Activated CD8-positive, alpha-beta T cell treated with anti-CD3 and anti-CD28 coated beads for 36 hours (primary cell): Measurements from ENCODE around the gene FADD. TPM values are rescaled to one million over a fixed set of nuclear protein-coding genes. Genes with fewer than 3 reads are reported as not detected.
"Not testable (repeated sequence)": the region's sequence is repeated elsewhere in the genome, so short reads cannot be mapped to it uniquely, and the experiment has no call there.

Experiments
- ATAC-seq: fragments of 200-7000 bp; cut with Tn5 transposase; one replicate; pipeline ENCODE4 v1.10.0; 2021; ENCODE audit warnings: mild to moderate bottlenecking, moderate library complexity
- CTCF ChIA-PET: fragments of 350-600 bp; sonication (Branson Sonifier 250); formaldehyde crosslinking; loops from one replicate; lab custom pipeline; 2021; ENCODE audit warnings: antibody characterized with exemption; lab: Charles Lee
- POLR2A ChIA-PET: fragments of 350-600 bp; sonication (Branson Sonifier 250); formaldehyde crosslinking; loops from one replicate; lab custom pipeline; 2021; ENCODE audit warnings: antibody characterized with exemption; lab: Charles Lee
- DNase-seq: peaks from one replicate; pipeline ENCODE4 v3.0.0-alpha.2; 2020
- H3K27ac Mint-ChIP-seq: one replicate; pipeline ENCODE4 v1.8.0; 2021; ENCODE audit warnings: mild to moderate bottlenecking, mixed read lengths
- H3K27me3 Mint-ChIP-seq: one replicate; pipeline ENCODE4 v1.8.0; 2021; ENCODE audit warnings: mixed read lengths
- H3K36me3 Mint-ChIP-seq: one replicate; pipeline ENCODE4 v1.8.0; 2021; ENCODE audit warnings: low read depth, mixed read lengths
- H3K4me1 Mint-ChIP-seq: one replicate; pipeline ENCODE4 v1.8.0; 2021; ENCODE audit warnings: low read depth, mixed read lengths
- H3K4me3 Mint-ChIP-seq: one replicate; pipeline ENCODE4 v1.8.0; 2021; ENCODE audit warnings: mild to moderate bottlenecking, moderate library complexity, mixed read lengths
- H3K9me3 Mint-ChIP-seq: one replicate; pipeline ENCODE4 v1.8.0; 2021; ENCODE audit warnings: mixed read lengths
- intact Hi-C: fragments of 100-400 bp; cut with micrococcal nuclease; formaldehyde crosslinking; loops from one replicate; pipeline ENCODE4 v1.10.0; 2022
- total RNA-seq, 2 experiments: library from RNA; stranded (reverse); gene quantifications; one replicate each; pipeline ENCODE4 v1.2.3, GENCODE V29; 2021
- TF ChIP-seq, protein P1 (sequence below): fragments of 200-600 bp; IDR thresholded peaks from one replicate; pipeline ENCODE4 v1.8.0; 2022; ENCODE audit warnings: antibody characterized with exemption, mild to moderate bottlenecking

FADD gene
- total RNA-seq, 2 experiments from 2014 or later = 27.6 to 29.6 TPM

DNA sequence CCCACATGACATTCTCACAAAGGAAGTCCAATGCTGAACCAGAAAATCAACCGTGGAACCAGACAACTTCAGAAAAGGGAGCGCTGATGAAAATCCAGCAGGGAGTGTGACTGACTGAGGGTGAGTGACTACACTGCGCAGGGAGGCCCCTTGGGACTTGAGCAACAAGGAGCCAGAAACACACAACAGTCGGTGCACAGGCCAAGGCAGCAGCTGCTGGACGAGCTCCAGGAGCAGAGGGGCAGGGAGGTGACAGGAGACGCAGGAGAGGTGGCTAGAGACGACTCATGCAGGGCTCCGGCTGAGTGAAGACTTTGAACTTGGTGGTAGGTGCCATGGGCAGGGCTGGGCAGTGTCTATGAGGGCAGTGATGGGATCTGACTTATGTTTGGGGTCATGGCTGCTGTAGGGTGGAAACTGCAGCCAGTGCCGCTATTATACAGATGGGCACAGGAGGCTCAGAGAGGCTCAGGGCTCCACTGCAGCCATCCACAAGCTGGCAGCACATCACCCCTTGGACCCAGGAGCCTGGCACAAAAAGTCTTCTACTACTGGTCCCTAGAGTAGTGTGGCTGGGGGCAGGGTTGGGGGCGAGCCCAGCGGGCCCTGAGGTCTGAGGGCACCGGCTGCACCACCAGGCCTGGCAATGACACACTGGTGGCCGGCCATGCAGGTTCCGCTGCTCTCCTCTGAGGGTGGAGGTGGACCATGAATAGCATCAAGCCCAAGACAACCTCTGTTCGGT, 10.3 kb upstream of the FADD start:
- no peaks in the 10 kb centered on the region for H3K4me1 Mint-ChIP-seq
- intact Hi-C loops = loop anchor here (5.0 to 10.0 kb wide), 2 partner anchors 276 to 508 kb away; no protein-coding TSS in a partner anchor
- no peaks in the 10 kb centered on the region for H3K36me3 Mint-ChIP-seq
- peaks cover 3% of the 10 kb centered on the region for H3K27me3 Mint-ChIP-seq
- no peak overlapping the region for H3K4me3 Mint-ChIP-seq
- CTCF ChIA-PET = interaction anchor here (1.0 to 1.6 kb wide), 3 partner anchors 12 to 285 kb away, joined by 4 to 9 read pairs (median 5); no protein-coding TSS in a partner anchor
- H3K9me3 Mint-ChIP-seq = no peaks in the 10 kb centered on the region
- no peak for ATAC-seq
- H3K27ac Mint-ChIP-seq = no peak overlapping the region
- no peak for DNase-seq
- POLR2A ChIA-PET = no interaction called here
- TF ChIP-seq, protein P1, sequence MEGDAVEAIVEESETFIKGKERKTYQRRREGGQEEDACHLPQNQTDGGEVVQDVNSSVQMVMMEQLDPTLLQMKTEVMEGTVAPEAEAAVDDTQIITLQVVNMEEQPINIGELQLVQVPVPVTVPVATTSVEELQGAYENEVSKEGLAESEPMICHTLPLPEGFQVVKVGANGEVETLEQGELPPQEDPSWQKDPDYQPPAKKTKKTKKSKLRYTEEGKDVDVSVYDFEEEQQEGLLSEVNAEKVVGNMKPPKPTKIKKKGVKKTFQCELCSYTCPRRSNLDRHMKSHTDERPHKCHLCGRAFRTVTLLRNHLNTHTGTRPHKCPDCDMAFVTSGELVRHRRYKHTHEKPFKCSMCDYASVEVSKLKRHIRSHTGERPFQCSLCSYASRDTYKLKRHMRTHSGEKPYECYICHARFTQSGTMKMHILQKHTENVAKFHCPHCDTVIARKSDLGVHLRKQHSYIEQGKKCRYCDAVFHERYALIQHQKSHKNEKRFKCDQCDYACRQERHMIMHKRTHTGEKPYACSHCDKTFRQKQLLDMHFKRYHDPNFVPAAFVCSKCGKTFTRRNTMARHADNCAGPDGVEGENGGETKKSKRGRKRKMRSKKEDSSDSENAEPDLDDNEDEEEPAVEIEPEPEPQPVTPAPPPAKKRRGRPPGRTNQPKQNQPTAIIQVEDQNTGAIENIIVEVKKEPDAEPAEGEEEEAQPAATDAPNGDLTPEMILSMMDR = no peak

DNA sequence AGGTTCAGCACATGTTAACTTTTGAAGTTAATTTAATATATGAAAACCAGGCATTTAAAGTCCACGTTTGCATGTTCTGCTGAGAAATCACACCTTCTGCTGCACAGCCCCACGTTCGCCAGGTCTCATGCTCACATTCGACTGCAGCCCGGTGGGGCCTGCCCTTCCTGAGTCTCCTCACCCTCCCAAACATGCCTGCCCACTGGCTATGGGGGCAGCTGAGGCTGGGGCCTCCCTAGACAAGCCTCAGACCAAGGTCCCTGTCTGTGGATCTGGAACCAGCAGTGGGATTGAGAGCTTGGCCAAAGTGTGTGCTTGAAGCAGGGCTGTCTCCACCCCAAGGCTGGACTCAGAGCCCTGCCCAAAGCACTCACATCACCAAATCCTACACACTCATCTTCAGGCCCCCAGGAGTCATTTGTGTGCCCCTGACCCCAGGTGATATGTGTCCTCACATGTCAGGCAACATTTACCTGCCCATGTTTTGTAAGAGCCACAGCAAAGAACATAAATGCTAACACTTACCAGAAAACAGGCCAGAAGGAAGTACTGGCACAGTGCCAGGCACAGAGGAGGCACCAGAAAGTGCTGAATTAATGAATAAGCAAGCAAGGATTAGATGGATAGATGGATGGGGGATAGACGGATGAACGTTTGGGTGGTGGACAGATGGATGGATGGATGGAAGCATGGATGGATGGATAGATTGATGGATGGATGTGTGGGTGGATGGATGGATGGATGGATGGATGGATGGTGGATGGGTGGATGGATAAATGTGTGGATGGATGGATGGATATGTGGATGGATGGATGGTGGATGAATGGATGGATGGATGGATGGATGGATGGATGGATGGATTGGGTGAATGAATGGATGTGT, 9.4 kb upstream of the FADD start:
- Mint-ChIP-seq H3K4me1 (no peaks in the 10 kb centered on the region), H3K27ac (no peak overlapping the region), H3K36me3 (no peaks in the 10 kb centered on the region), H3K9me3 (no peaks in the 10 kb centered on the region), H3K4me3 (no peak overlapping the region), H3K27me3 (peaks cover 3% of the 10 kb centered on the region)
- POLR2A ChIA-PET = no interaction called here
- CTCF ChIA-PET = no interaction called here
- ATAC-seq (no peak), DNase-seq (no peak)
- intact Hi-C loops = loop anchor here (5.0 to 10.0 kb wide), 2 partner anchors 276 to 509 kb away; no protein-coding TSS in a partner anchor
- TF ChIP-seq, protein P1 = no peak

DNA sequence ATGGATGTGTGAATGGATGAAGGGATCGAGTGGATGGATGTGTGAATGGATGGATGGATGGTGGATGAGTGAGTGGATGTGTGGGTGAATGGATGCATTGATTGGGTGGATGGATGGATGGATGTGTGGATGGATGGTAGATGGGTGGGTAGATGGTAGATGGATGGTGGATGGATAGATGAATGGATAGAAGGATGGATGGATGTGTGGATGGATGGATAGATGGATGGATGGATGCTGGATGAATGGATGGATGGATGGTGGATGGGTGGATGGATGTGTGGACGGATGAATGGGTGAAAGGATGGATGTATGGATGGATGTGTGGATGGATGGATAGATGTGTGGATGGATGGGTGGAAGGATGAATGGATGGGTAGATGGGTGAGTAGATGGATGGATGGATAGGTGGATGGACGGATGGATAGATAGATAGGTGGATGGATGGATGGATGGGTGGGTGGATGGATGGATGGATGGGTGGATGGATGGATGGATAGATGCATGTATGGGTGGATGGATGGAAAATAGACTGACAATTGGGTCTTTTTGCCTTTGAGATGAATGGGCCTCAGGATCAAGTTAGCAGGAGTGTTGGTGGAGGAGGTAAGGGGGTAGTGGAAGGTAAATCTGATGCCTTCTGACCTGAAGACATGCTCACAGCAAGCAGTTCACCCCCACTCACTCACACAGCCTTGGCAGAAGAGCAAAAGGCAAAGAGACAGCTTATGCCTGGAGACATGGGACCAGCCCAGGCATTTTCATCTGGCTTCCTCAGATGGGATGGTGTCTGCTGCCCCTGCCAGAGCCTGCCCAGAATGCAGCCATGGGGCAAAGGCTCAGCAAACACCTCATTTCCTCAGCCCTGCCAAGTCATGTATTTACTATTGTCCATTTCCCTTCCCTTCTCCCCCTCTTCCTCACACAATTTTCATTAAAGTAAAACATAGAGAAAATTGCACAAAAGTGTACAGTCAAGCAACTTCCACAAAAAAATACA, 8.0 kb upstream of the FADD start:
- Mint-ChIP-seq H3K27ac (no peak overlapping the region), H3K27me3 (peaks cover 4% of the 10 kb centered on the region), H3K4me3 (no peak overlapping the region), H3K4me1 (no peaks in the 10 kb centered on the region), H3K9me3 (no peaks in the 10 kb centered on the region), H3K36me3 (no peaks in the 10 kb centered on the region)
- CTCF ChIA-PET = interaction anchor here (0.9 to 2.5 kb wide), 8 partner anchors 12 to 516 kb away, joined by 3 to 16 read pairs (median 4); no protein-coding TSS in a partner anchor
- intact Hi-C loops = loop anchor here (5.0 to 10.0 kb wide), 2 partner anchors 278 to 510 kb away; no protein-coding TSS in a partner anchor
- ATAC-seq = no peak
- POLR2A ChIA-PET = interaction anchor here (0.7 kb wide), 1 partner anchor 564 kb away, joined by 3 read pairs; no protein-coding TSS in a partner anchor
- no peak for DNase-seq
- TF ChIP-seq, protein P1 = no peak

DNA sequence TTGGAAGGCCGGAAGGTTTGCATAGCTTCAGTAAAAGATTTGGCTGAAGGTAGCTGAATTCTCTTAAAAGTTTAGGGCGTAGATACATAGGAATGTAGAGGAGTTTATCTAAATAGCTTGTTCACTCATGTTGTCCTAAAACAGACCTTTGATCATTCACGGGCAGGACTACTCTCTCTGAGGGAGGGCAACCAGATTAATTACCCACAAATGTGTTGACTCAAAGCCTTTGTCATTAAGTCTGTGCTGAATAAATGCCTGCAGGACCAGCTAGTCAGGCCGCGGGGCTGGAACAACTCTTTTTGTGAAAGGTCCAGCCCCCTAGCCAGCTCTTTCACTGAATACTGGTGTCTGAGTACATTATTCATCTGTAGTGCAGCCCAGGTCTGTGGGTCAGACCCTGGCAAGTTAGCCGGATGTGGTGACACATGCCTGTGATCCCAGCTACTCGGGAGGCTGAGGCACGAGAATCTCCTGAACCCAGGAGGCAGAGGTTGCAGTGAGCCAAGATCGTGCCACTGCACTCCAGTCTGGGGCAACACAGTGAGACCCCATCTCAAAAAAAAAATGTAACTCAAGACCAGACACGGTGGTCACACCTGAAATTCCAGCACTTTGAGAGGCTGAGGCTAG, 2.8 kb upstream of the FADD start:
- CTCF ChIA-PET = interaction anchor here (0.6 to 2.0 kb wide), 3 partner anchors 22 to 602 kb away, joined by 4 to 7 read pairs (median 4); no protein-coding TSS in a partner anchor
- DNase-seq (no peak), ATAC-seq (no peak)
- Mint-ChIP-seq H3K4me1 (peaks cover 14% of the 10 kb centered on the region), H3K27me3 (peaks cover 1% of the 10 kb centered on the region), H3K4me3 (no peak overlapping the region), H3K9me3 (no peaks in the 10 kb centered on the region), H3K27ac (no peak overlapping the region), H3K36me3 (peaks cover 12% of the 10 kb centered on the region)
- TF ChIP-seq, protein P1 = no peak
- intact Hi-C loops = loop anchor here (10.0 kb wide), 1 partner anchor 64 kb away; no protein-coding TSS in a partner anchor
- POLR2A ChIA-PET = interaction anchor here (0.6 kb wide), 1 partner anchor 19 kb away, joined by 4 read pairs; no protein-coding TSS in a partner anchor

DNA sequence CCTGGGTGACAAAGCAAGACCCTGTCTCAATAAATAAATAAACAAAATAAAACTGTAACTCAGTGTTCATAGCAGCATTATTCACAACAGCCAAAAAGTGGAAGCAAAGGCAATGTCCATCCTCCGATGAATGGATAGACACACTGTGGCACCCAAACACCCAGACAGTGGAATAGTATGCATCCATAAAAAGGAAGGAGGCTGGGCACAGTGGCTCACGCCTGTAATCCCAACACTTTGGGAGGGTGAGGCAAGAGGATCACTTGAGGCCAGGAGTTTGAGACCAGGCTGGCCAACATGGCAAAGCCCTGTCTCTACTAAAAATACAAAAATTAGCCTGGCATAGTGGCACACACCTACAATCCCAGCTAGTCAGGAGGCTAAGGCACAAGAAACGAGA, 2.0 kb upstream of the FADD start:
- not testable (repeated sequence) for ATAC-seq, H3K9me3 Mint-ChIP-seq, DNase-seq, H3K4me3 Mint-ChIP-seq, H3K27me3 Mint-ChIP-seq, H3K27ac Mint-ChIP-seq
- ChIA-PET POLR2A (interaction anchor here (0.6 kb wide), 1 partner anchor 19 kb away, joined by 4 read pairs; no protein-coding TSS in a partner anchor), CTCF (interaction anchor here (0.6 to 2.0 kb wide), 3 partner anchors 23 to 601 kb away, joined by 4 to 7 read pairs (median 4); no protein-coding TSS in a partner anchor)
- H3K4me1 Mint-ChIP-seq = peaks cover 21% of the 10 kb centered on the region
- H3K36me3 Mint-ChIP-seq = peaks cover 19% of the 10 kb centered on the region
- intact Hi-C loops = loop anchor here (10.0 kb wide), 1 partner anchor 64 kb away; no protein-coding TSS in a partner anchor
